ENCODE data around the gene SOX11.

SOX11 gene

DNA sequence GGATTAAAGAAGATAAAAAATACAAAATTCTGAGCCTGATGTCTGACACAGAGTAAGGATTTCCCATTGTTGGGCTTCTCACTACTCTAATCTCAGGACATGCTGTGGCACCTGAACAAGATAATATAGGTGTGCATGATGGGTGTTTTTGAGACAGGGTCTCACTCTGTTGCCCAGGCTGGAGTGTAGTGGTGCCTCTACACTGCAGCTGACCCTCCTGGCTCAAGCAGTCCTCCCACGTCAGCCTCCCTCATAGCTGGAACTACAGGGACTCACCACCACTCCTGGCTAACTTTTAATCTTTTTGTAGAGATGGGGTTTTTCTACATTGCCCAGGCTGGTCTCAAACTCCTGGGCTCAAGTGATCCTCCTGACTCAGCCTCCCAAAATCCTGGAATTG is 32.9 kb downstream of the SOX11 start:
- no peak for DNase-seq (ENCODE audit: low spot score)

DNA sequence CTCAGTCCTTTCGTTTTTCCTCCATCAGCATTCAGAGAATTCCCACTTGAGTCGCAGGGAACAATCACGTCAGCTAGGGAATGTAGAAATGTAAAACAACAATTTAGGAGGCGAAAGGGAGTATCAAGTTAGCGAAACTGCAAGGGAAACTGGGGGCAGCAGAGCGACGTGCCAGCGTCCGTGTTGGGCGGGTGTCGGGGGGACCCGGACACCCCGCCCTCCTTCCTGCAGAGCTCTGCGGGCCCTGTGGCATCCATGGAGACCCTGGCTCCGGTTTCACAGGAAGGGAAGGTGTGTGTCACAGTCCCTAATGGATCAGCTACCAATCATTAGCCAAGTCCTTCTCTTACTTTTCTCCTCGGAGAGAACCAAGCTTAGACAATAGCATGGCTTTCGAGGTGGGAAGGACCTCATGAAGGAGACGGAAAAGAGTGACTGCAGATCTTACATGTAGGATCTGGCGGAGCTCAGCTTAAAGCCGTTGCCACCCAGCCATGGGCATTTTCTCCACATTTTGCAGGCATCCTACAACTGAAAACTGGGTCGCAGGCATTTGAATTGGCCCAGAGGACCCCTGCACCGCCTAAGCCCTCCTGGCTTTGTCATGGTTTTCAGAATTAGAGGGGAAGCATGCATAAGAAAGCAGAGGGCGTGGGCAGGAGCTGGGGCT is 33.7 kb downstream of the SOX11 start:
- DNase-seq (ENCODE audit: low spot score): no peak

DNA sequence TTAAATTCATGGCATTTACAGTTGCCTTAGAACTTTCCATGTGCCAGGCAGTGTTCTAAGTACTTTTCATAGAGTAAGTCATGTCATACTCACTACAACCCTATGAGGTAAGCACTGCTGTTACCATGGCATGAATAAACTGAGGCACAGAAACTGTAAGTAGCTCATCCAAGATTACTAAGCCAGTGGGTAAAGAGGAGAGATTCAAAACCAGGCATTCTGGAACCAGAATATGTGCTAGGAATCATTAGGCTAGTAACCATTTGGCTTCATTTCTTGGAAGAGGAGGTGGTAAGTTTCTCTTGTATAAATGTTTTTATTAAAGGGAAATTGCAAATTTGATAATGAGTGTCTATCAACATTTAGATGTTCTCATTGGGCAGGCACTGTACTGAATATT is 35.1 kb downstream of the SOX11 start:
- DNase-seq (ENCODE audit: low spot score): no peak

DNA sequence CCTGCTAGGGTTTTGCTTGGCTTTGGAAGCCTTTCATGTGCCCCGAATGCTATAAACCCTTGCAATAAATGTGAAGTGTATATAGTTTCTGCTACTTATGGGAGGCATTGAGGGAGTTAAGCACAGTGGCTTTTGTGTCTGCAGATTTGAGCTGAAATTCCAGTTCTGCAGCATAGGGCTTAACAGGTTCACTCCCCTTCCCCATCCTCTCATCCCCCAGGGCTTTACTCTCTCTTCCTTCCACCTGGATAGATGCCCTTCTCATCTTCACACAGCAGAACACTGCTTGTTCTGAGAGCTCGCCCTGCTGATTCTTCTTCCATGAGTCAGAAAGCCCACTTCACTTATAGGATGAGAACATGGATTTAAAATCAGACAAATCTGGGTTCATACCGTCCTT is 37.2 kb downstream of the SOX11 start:
- DNase-seq (ENCODE audit: low spot score): no peak

DNA sequence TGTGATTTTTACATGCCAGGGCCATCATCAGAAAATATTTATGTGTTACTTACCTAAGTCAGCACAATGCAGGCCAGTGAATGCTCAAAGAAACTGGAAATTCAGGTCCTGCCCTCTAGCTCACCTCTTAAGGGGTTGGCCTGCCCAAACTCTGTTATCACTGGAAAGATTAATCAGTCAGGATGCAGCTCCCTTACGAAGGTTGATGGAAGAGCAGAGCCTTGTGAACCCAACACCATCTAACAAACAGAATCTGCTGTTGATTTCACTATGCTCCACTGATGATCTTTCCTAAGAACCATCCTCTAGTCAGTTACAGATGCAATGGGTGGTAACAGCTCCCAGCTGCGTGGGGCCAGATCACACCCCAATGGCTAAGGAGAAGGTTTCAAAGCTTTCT is 38.2 kb downstream of the SOX11 start:
- DNase-seq (ENCODE audit: low spot score): no peak

DNA sequence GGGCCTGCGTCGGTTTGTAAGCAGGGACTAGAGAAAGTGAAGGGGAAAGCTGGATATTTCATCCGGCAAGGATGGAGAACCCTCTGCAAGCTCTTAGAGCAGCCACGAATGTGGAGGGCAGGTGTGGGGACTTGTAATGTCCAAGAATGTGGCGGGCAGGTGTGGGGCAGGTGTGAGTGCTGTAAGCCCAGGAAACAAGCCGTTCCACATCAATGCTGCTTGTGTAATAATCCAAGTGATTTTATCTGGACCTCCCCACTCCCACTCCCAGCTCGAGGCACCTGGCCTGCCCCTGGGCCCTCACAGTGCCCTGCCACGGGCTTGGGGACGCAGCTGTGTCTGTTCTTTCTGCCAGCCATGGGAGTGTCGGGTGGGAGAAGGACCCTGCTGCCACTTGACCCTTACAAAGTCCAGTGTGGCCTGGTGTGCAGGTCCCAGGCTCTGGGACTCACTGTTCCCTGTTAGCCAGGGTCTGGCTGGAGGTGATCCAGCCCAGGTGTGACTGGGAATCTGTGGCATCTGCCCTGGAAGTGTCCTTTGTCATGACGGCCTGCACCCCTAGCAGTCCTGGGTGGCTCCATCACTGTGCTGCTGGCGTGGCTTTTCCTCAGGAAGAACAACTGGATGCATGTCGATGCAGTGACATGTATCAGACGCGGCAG is 42.8 kb downstream of the SOX11 start:
- no peak for DNase-seq (ENCODE audit: low spot score)

DNA sequence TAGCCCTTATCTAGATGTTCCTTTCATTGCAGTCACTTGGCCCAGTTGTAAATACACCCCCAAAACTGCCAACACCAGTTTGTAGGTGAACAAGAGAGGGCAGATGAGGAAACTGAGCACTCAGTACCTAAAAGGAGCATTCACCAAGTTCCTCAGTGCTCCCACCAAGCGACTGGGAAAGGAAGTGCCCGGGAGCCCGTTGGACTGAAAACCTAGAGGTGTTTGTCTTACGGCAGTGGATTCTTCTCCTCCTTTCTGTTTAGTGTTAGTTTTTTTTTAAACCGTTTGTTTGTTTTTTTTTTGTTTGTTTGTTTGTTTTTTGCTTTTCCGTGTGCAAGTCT is 43.3 kb downstream of the SOX11 start:
- no peak for DNase-seq (ENCODE audit: low spot score)

DNA sequence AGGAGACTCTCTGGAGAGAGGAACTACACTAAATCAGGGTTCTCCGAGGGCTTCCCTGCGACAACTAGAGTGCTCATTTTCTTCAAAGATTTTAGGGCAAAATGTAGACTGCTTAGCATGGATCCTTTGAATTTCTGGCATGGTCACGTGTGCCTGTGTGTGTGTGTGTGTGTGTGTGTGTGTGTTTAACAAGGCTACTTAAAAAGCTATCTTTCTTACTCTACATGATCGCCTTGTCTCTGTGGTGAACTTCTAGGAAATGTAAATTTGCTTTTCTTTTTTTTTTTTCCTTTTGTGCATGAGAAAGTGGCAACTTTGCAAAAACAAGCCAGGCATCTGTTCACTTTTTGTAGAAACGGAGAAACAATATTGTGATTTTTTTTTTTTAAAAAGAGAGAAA is 43.9 kb downstream of the SOX11 start:
- DNase-seq (ENCODE audit: low spot score): no peak

DNA sequence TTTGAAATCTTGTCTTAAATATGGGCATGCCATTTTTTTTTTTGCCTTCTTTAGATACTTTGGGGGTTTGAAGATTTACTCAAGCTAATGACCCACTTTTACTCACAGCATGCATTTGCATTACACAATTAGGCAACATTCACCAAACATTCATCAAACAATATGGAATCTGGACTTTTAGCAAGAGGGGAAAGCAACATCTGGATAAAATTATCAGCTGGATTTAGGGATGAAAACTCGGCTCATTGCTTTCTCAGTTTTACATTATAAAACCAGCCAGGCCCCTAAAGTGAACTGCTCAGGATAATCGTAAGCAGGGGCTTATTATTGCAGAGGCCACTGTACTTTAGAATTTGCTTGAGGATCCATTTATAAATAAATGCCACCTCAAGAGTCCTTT is 44.7 kb downstream of the SOX11 start:
- DNase-seq (ENCODE audit: low spot score): no peak

DNA sequence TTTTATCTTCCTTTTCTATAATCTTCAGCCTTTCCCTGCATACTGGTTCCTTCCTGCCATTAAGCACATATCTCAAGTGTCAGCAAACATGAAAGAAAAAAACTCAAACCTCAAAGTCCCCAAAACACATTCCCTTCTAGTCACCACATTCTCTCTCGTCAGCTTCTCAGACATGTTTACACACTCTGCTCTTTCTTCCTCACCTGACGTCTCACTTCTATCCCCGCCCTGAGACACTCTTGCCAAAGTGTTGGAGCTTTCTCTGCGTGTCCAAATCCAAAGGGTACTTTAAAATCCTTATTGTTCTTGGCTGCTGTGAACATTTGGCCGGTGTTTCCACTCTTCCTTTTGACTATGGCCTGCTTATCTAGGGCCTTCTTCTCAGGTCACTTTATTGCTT is 47.9 kb downstream of the SOX11 start:
- no peak for DNase-seq (ENCODE audit: low spot score)

DNA sequence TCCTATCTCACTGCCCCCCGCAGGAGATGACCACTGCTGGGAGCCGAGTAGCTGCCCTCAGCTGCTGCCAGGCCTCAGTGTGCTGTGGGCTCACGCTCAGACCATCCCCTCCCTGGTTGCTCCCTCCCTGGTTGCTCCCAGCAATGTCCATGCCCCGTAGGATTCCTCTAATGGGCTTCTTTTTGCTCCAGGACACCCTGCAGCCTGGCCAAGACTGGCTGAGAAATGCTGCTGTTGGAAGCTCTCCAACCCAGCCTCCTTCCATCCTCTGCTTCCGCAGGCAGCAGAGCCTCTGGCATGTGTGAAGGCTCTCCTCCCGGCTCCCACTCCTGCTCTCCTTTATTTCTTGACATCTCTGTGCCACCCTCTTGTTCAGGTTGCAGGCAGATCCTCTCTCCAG is 48.6 kb downstream of the SOX11 start:
- DNase-seq (ENCODE audit: low spot score): no peak

DNA sequence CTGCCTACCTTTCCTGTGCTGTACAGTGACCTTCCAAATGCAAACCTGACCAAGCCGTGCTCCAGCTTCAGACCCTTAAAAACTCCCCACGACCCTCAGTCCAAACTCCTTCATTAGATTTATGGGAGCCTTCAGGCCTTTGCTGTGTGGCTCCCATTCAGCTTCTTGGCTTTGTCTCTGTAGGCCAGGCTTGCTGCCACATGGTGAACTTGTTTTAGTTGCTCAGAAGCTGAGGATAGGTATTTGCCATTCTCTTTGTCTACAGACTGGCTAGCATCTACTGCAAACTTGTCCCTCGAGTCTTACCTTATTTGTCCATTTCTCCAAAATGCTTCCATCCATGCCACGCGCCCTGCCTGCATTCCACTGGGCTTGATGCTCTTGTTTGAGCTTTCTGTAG is 49.1 kb downstream of the SOX11 start:
- no peak for DNase-seq (ENCODE audit: low spot score)

DNA sequence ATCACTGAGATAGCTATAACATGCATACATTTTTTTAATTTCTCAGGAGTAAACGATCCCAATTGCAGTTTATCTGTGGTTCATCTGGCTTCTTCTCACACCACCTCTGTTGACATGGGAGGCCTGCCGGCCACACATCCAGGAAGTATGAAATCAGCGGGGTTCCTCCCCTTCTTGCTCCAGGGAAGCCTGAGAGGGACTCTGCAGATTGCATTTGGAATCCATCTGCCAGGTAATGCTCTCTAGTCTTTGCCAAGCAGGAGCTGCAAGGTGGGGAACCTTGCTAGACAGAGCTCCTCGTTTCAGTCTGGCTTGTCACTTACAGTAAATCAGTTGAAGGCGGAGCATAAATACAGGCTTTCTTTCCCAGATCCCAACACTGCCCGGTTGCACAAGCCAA is 49.9 kb downstream of the SOX11 start:
- no peak for DNase-seq (ENCODE audit: low spot score)

DNA sequence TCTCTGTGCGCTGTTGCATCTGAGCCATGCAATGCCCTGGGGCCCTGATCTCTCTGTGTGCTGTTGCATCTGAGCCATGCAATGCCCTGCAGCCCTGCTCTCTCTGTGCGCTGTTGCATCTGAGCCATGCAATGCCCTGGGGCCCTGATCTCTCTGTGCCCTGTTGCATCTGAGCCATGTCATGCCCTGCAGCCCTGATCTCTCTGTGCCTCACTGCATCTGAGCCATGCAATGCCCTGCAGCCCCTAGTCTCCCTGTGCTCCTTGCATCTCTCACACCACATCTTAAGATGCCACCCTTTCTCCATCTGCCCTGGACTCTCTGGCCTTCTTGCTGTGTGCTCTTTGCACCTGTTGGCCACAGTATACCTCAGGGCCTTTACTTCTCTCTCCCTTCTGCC is 56.2 kb downstream of the SOX11 start:
- DNase-seq (ENCODE audit: low spot score): no peak

DNA sequence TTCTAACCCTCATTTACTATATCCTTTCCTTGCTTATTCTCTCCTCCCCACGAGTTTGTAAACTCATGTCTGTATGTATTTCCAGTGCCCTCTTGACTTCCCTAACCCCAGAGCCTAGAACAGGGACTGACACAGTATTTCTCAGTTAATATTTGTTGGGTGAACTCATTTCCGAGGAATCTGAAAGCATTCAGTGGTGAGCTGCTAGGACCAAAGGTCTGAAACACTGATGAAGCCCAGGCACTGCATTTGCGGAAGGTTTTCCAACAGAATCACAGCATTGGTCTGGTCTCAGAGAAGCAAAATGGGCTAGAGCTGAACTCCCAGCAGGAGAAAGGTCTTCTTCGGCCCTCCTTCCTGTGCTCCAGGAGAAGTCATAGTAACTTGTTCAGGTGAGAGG is 56.8 kb downstream of the SOX11 start:
- no peak for DNase-seq (ENCODE audit: low spot score)

DNA sequence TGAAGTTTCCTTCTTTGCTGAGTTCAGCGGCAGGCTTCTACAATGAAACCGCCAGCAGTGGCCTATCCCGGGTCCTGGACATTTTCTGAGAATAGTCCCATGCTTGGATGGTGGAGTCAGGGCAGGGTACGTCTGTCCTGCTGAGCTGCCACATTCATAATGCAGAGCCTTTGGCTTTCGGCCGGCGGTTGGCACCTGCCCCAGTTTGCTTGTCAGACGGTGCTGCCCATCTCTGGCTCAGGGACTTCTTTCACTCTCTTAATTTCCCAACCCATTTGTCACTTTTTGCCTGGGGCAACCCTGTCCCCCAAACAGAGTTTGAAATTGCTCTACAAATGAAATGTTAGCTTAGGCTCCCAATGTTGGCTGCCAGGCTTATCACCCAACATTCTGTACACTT is 57.2 kb downstream of the SOX11 start:
- peak; percentile 16 for DNase-seq (ENCODE audit: low spot score)

Data from cerebellar cortex (tissue), 1 donor.